ENCODE data around the gene UNC119.

- TF ChIP-seq CTCF (conservative IDR thresholded peaks at IDR 0.05; ENCODE audit: low read length) (no peak), EZH2phosphoT487 (IDR thresholded peaks at IDR 0.05; ENCODE audit: borderline replicate concordance, low read depth, low read length) (no peak)
Measured at GRCh38 chr17:28523186-28523585, 29.2 kb downstream of the UNC119 start.

All from OCI-LY7 (cell line).